MCF 10A (cell line): Measurements from ENCODE around the gene ADAMTS2. TPM values are rescaled to one million over a fixed set of nuclear protein-coding genes. Genes with fewer than 3 reads are reported as not detected.

Experiments
- BruUV-seq: library from RNA; stranded (reverse); fragments of 400-500 nt; replicated peaks from 2 replicates; lab custom pipeline; 2021; lab: Mats Ljungman, UMichigan
- CTCF ChIA-PET: fragments of 300-600 bp; sonication (Branson Sonifier 250); formaldehyde crosslinking; extraction: SDS; loops from one replicate; lab custom pipeline; 2021; ENCODE audit warnings: antibody characterized with exemption, inconsistent platforms; lab: Yijun Ruan, JAX
- POLR2A ChIA-PET: fragments of 300-600, 350-650 bp; sonication (Branson Sonifier 250); formaldehyde crosslinking; extraction: SDS; loops from one replicate; lab custom pipeline; 2020; ENCODE audit warnings: antibody characterized with exemption, inconsistent platforms; lab: Yijun Ruan, JAX
- DNase-seq: peaks from one replicate; pipeline ENCODE4 v3.0.0-alpha.2; 2018; ENCODE audit not compliant: unreplicated experiment
- H3K27ac Mint-ChIP-seq: one replicate; pipeline ENCODE4 v1.8.0; 2022; ENCODE audit warnings: mild to moderate bottlenecking, low read depth, mixed read lengths; ENCODE audit not compliant: unreplicated experiment
- H3K27me3 Mint-ChIP-seq: one replicate; pipeline ENCODE4 v1.8.0; 2022; ENCODE audit warnings: mixed read lengths; ENCODE audit not compliant: insufficient read depth, unreplicated experiment
- H3K36me3 Mint-ChIP-seq: one replicate; pipeline ENCODE4 v1.8.0; 2022; ENCODE audit warnings: mild to moderate bottlenecking, moderate library complexity, mixed read lengths; ENCODE audit not compliant: insufficient read depth, unreplicated experiment
- H3K4me1 Mint-ChIP-seq: one replicate; pipeline ENCODE4 v1.8.0; 2022; ENCODE audit warnings: mixed read lengths; ENCODE audit not compliant: insufficient read depth, unreplicated experiment
- H3K4me3 Mint-ChIP-seq: one replicate; pipeline ENCODE4 v1.8.0; 2022; ENCODE audit warnings: mild to moderate bottlenecking, moderate library complexity, mixed read lengths; ENCODE audit not compliant: unreplicated experiment
- H3K9me3 Mint-ChIP-seq: one replicate; pipeline ENCODE4 v1.8.0; 2022; ENCODE audit warnings: mixed read lengths; ENCODE audit not compliant: unreplicated experiment
- intact Hi-C: fragments of 100-400 bp; cut with micrococcal nuclease; formaldehyde crosslinking; loops from 2 replicates; pipeline ENCODE4 v1.14.1; 2022
- total RNA-seq: library from RNA; stranded (reverse); gene quantifications from 2 replicates; pipeline ENCODE4 v1.2.3, GENCODE V29; 2022
- TF ChIP-seq, protein P1 (sequence below): fragments of 200-600 bp; IDR thresholded peaks from one replicate; pipeline ENCODE4 v1.8.0; 2022; ENCODE audit warnings: antibody characterized with exemption, mild to moderate bottlenecking; ENCODE audit not compliant: unreplicated experiment

Gene ADAMTS2
- total RNA-seq, 1 experiment from 2014 or later = not detected

DNA sequence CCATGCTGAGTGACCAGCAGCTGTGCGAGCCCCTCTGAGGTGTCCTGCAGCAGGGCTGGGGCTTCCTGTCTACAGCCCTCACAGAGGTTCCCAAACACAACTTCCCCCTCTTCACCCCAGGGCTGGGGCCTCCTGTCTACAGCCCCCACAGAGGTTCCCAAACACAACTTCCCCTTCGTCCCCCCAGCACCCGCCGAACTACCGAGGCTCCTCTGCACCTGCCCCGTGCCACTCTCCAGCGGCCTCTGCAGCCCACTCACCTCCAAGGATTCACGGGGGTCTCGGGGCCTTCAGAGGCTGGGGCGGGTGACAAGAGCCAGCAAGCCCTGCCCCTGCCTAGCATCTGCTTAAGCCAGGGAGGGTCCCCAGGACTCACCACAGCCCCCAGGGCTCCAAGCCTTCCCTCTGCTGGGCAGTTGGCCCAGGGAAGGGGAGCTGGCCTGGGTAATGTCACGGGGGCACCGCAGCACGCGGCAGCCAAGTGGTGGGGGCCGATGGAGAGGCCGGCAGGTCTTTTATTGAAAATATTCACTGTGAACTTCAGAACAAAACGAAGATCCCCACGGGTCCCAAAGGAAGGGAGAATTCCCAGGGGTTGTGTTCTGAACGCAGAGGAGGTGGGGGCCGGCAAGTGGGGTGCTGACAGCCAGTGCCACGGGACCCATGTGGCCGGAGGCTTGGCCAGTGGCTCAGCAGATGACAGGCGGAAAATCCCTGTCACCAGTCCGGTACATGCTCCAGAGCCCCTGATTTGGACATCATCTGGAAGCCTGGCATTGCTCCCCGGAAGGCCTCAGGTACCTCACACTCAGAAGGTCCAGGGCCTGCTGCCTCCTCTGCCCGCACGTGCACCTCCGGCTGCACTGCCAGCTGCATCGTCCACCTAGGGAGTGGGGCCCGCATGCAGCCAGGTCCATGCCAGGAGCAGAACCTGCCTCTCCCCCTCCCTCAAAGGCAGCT is 125.3 kb downstream of the ADAMTS2 start:
- peaks cover 10% of the 10 kb centered on the region for H3K36me3 Mint-ChIP-seq
- intact Hi-C loops = no loop called here
- BruUV-seq = no TSS peak
- CTCF ChIA-PET = interaction anchor here (0.6 kb wide), 1 partner anchor 106 kb away, joined by 3 read pairs; no protein-coding TSS in a partner anchor
- H3K9me3 Mint-ChIP-seq = peaks cover 21% of the 10 kb centered on the region
- TF ChIP-seq, protein P1, sequence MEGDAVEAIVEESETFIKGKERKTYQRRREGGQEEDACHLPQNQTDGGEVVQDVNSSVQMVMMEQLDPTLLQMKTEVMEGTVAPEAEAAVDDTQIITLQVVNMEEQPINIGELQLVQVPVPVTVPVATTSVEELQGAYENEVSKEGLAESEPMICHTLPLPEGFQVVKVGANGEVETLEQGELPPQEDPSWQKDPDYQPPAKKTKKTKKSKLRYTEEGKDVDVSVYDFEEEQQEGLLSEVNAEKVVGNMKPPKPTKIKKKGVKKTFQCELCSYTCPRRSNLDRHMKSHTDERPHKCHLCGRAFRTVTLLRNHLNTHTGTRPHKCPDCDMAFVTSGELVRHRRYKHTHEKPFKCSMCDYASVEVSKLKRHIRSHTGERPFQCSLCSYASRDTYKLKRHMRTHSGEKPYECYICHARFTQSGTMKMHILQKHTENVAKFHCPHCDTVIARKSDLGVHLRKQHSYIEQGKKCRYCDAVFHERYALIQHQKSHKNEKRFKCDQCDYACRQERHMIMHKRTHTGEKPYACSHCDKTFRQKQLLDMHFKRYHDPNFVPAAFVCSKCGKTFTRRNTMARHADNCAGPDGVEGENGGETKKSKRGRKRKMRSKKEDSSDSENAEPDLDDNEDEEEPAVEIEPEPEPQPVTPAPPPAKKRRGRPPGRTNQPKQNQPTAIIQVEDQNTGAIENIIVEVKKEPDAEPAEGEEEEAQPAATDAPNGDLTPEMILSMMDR = no peak
- no peak for DNase-seq
- no peak overlapping the region for H3K4me3 Mint-ChIP-seq
- POLR2A ChIA-PET = interaction anchor here (0.6 kb wide), 1 partner anchor 73 kb away, joined by 3 read pairs; no protein-coding TSS in a partner anchor
- no peak overlapping the region for H3K27ac Mint-ChIP-seq
- no peaks in the 10 kb centered on the region for H3K4me1 Mint-ChIP-seq
- no peaks in the 10 kb centered on the region for H3K27me3 Mint-ChIP-seq

DNA sequence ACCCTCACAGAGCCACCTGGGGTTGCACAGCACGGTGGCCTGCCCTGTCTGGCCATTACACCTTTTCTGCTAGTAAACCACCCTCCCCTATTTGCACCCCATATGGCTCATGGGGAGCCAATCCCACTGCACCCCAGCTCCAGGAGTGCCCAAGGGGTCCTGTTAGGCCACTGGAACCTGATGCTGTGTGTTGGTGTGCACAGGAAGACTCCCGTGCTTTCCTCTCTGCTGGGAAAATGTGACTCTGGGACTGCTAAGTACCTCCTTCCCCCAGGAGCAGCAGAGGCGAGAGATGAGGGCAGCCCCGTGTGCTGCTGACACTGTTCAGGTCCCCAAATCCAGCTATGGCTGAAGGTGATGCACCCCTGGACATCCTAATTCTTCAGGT is 126.3 kb downstream of the ADAMTS2 start:
- TF ChIP-seq, protein P1 = no peak
- no peaks in the 10 kb centered on the region for H3K4me1 Mint-ChIP-seq
- no peak overlapping the region for H3K4me3 Mint-ChIP-seq
- H3K9me3 Mint-ChIP-seq = peaks cover 21% of the 10 kb centered on the region
- ChIA-PET POLR2A (no interaction called here), CTCF (interaction anchor here (0.6 kb wide), 1 partner anchor 105 kb away, joined by 3 read pairs; no protein-coding TSS in a partner anchor)
- H3K27me3 Mint-ChIP-seq = no peaks in the 10 kb centered on the region
- DNase-seq = no peak
- no TSS peak for BruUV-seq
- intact Hi-C loops = no loop called here
- H3K27ac Mint-ChIP-seq = no peak overlapping the region
- peaks cover 10% of the 10 kb centered on the region for H3K36me3 Mint-ChIP-seq

DNA sequence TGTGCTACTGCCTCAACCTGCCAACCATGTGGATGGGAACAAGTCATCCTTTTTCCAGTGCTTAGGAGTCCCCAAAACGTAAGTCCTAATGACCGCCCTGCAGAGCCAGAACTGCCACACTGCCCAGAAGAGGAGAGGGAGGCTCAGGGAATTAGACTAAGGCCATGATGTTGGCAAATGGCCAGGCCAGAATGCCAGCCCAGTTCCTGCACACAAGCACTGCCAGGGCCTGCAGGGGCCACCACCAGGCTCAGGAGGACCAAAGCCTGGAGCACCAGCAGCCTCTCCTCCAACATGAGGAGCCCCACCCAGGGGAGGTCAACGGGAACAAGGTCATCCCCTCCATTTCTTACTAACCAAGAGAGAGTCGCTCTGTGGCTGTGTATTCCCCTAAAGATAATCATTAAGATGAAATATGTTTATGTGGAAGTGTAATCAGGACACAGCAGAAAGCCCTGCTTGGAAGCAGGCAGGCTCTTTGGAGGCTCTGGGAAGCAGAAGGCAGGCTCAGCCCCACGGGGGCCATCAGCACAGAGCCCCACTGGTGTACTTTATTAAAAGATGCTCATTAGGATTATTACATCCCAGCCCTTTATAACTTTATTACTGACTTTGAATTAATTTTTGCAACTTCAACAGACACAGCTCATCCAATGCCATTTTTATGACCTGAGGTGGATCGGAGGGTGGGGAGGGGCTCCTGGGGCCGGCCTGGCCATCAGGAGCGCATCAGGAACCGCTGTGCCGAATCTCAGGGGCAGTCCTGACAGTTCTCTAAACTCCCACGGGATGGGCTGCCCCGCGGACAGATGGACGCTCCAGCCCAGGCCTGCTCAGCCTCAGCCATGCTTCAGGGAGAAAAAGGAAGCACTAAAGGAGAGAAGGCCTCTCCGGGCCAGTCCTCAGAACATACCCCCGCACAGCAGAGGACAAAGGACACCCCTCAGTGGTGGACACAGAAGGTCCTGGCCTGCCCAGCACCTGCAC is 127.0 kb downstream of the ADAMTS2 start:
- TF ChIP-seq, protein P1 = no peak
- DNase-seq = no peak
- Mint-ChIP-seq H3K4me1 (no peaks in the 10 kb centered on the region), H3K9me3 (peaks cover 14% of the 10 kb centered on the region), H3K36me3 (peaks cover 11% of the 10 kb centered on the region), H3K4me3 (no peak overlapping the region), H3K27me3 (no peaks in the 10 kb centered on the region), H3K27ac (no peak overlapping the region)
- intact Hi-C loops = no loop called here
- no TSS peak for BruUV-seq
- POLR2A ChIA-PET = no interaction called here
- CTCF ChIA-PET = interaction anchor here (0.7 kb wide), 1 partner anchor 267 kb away, joined by 4 read pairs; no protein-coding TSS in a partner anchor
